Spinal cord (tissue), 10 donors: Measurements from ENCODE around the gene AANAT. TPM values are rescaled to one million over a fixed set of nuclear protein-coding genes. Genes with fewer than 3 reads are reported as not detected.

Experiments
- DNase-seq, 6 donors: peaks; one replicate each; pipeline versions ENCODE4 v3.0.0 to v3.0.0-alpha.2; 2013 to 2015; ENCODE audit warnings: low spot score in 6 of 6, low read depth in 4 of 6
- H3K27ac ChIP-seq: one replicate; pipeline ENCODE4 v1.5.1; 2013; ENCODE audit warnings: low read depth, low read length, control low read depth
- H3K27me3 ChIP-seq: one replicate; pipeline ENCODE4 v1.6.1; 2013; ENCODE audit warnings: low read length; ENCODE audit not compliant: control insufficient read depth, insufficient read depth
- H3K36me3 ChIP-seq: one replicate; pipeline ENCODE4 v1.6.1; 2013; ENCODE audit warnings: low read length; ENCODE audit not compliant: control insufficient read depth, insufficient read depth
- H3K4me1 ChIP-seq: one replicate; pipeline ENCODE4 v1.6.1; 2013; ENCODE audit warnings: low read length; ENCODE audit not compliant: control insufficient read depth, insufficient read depth
- H3K4me3 ChIP-seq: one replicate; pipeline ENCODE4 v1.5.1; 2013; ENCODE audit warnings: low read depth, low read length, control low read depth
- H3K9me3 ChIP-seq: one replicate; pipeline ENCODE4 v1.6.1; 2013; ENCODE audit warnings: low read length; ENCODE audit not compliant: control insufficient read depth, insufficient read depth
- WGBS: methylation state at CpG from one replicate; pipeline ENCODE4 v1.1.5; 2013; ENCODE audit warnings: missing lambda C conversion rate; ENCODE audit not compliant: insufficient coverage; 5-methylcytosine and 5-hydroxymethylcytosine counted together
- polyA plus RNA-seq, 2 donors: library from polyadenylated mRNA; unstranded; fragments of 120-200 nt; gene quantifications; one replicate each; pipeline ENCODE4 v1.2.1, GENCODE V29; 2013; ENCODE audit not compliant: insufficient read length in 2 of 2
- total RNA-seq, 2 donors: library from RNA; depleted of rRNA in 1 of 2; stranded (reverse); fragments of 120-200 nt in 1 of 2; fragments of >200 nt in 1 of 2; gene quantifications; one replicate each; pipeline versions ENCODE4 v1.2.3 to v1.2.4, GENCODE V29; 2013 to 2014
- donor health status: healthy.

Gene AANAT
- total and polyA plus RNA-seq, 4 donors = 0.20 to 0.83 (median 0.44) TPM

DNA sequence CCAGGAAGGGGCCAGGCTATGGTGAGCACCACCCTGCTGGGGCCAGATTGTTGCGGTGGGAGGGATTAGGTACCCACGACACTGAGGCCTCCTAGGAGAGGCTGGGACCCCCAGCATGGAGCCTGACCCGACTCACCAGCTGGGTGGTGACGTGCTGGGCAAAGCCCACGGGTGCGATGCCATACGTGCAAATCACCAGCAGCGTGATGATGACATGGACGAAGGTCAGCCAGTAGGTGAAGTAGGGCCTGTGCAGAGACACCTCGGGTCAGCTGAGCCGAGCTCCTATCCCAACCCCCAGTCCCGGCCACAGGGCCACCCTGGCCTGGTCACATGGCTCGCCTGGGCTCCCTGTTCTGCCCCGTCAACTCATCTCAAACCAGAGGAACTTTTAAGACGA lies 7.5 kb downstream of the AANAT start:
- no peak overlapping the region for H3K27ac ChIP-seq
- DNase-seq = no peak
- H3K36me3 ChIP-seq = peaks cover 28% of the 10 kb centered on the region
- no peaks in the 10 kb centered on the region for H3K27me3 ChIP-seq
- WGBS = 91% methylated on average over 15 of the region's 15 CpGs
- H3K9me3 ChIP-seq = no peaks in the 10 kb centered on the region
- no peak overlapping the region for H3K4me3 ChIP-seq
- peaks cover 5% of the 10 kb centered on the region for H3K4me1 ChIP-seq

GRCh38 chr17:76475302-76475701 lies 7.9 kb downstream of the AANAT start:
- Histone ChIP-seq H3K4me1 (peaks cover 8% of the 10 kb centered on the region), H3K36me3 (peaks cover 28% of the 10 kb centered on the region), H3K27me3 (no peaks in the 10 kb centered on the region), H3K9me3 (no peaks in the 10 kb centered on the region), H3K27ac (no peak overlapping the region), H3K4me3 (no peak overlapping the region)
- no peak for DNase-seq
- WGBS = 100% methylated on average over 6 of the region's 6 CpGs

DNA sequence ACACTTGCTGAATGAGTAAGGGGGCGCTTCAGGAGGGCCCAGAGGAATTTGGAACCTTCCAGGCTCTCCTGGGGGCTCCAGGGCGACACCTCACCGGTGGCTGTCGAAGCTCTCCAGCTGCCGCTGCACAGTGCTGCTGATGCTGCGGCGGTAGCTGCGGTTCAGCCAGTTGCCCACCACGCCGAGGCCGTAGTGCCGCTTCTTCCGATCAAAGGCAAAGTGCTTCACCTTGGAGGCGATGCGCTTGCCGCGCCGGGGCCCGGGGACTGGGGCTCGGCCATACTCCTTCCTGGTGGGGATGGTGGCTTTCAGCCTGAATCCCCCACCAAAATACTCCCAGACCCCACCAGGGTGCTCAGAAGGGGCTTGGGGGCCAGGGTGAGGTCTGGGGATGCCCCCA lies 9.3 kb downstream of the AANAT start:
- no peaks in the 10 kb centered on the region for H3K9me3 ChIP-seq
- peaks cover 21% of the 10 kb centered on the region for H3K36me3 ChIP-seq
- peaks cover 22% of the 10 kb centered on the region for H3K4me1 ChIP-seq
- no peak overlapping the region for H3K27ac ChIP-seq
- WGBS = 84% methylated on average over 12 of the region's 20 CpGs
- no peaks in the 10 kb centered on the region for H3K27me3 ChIP-seq
- no peak overlapping the region for H3K4me3 ChIP-seq
- DNase-seq = no peak

- 89% methylated on average over 15 of the region's 15 CpGs for WGBS
- no peak for DNase-seq
- no peak overlapping the region for H3K27ac ChIP-seq
- no peak overlapping the region for H3K4me3 ChIP-seq
- H3K4me1 ChIP-seq = peaks cover 22% of the 10 kb centered on the region
- H3K9me3 ChIP-seq = no peaks in the 10 kb centered on the region
- H3K36me3 ChIP-seq = peaks cover 21% of the 10 kb centered on the region
- no peaks in the 10 kb centered on the region for H3K27me3 ChIP-seq
These were observed 10.2 kb downstream of the AANAT start for GRCh38 chr17:76477576-76477975.

- Histone ChIP-seq H3K4me1 (peaks cover 22% of the 10 kb centered on the region), H3K9me3 (no peaks in the 10 kb centered on the region), H3K27ac (no peak overlapping the region), H3K27me3 (no peaks in the 10 kb centered on the region), H3K4me3 (no peak overlapping the region), H3K36me3 (peaks cover 21% of the 10 kb centered on the region)
- 94% methylated on average over 10 of the region's 10 CpGs for WGBS
- DNase-seq = no peak
These were observed 10.7 kb downstream of the AANAT start for GRCh38 chr17:76478097-76478496.

DNA sequence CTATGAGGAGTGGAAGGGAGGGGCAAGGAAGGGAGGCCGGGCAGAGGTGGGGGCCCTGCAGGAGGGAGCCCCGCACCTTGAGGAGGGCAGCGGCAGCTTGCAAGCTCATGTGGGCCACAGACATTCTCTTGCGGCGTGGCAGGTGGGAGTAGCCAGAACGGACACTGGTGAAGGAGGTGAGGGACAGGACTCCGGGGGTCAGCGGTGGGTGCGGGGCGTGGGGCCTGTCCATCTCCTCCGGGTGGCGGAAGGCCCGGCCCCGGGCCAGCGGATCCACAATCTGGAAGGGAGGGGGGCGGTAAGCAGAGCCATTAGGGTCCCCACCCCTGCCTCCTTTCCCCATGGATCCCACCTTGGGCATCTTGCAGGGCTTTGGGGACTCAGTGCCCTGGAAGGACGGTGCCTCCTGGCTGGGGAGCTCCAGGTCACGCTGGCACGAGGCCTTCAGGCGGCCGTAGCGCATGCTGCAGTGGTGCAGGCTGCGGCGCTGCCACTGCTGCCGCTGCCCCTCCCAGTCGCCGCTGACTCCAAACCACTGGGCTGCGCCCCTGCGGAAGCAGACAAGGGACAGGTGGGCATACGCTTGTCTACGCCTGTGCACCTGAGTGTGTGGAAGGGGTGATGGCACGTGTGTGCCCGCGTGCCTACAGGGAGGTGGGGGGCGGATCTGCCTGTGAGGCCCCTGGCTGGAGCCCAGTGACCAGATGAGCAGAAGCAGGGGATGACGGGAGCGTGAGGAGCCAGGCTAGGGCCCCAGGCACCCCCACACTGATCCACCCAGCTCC lies 11.5 kb downstream of the AANAT start:
- no peak for DNase-seq
- WGBS = 92% methylated on average over 34 of the region's 37 CpGs
- Histone ChIP-seq H3K4me3 (no peak overlapping the region), H3K9me3 (no peaks in the 10 kb centered on the region), H3K27me3 (no peaks in the 10 kb centered on the region), H3K27ac (no peak overlapping the region), H3K4me1 (peaks cover 22% of the 10 kb centered on the region), H3K36me3 (peaks cover 19% of the 10 kb centered on the region)

DNA sequence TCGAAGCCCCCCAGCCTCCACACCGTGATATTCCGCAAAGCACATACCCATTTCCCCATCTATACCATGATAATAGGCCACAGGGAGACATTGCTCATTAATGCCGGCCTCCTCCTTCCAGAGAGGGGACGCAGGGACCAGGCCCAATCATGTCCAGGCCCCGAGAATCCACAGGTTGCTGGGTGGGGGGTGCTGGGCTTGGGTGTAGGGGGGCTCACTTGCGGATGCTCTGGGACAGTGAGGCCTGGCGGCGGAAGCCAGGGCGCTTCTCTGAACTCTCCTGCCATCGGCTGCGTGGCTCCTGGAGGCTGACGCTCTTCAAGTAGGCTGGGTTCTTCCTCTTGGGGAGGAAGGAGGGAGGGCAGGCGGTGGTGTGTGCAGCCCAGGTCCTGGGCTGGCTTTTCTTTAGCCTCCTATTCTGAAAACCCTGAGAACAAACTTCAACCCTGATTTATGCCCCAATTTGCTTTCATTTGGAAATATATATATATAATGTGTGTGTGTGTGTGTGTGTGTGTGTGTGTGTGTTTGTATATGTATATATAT lies 12.2 kb downstream of the AANAT start:
- no peak overlapping the region for H3K27ac ChIP-seq
- peaks cover 22% of the 10 kb centered on the region for H3K4me1 ChIP-seq
- DNase-seq = no peak
- WGBS = 77% methylated on average over 4 of the region's 14 CpGs
- H3K9me3 ChIP-seq = no peaks in the 10 kb centered on the region
- H3K4me3 ChIP-seq = no peak overlapping the region
- H3K27me3 ChIP-seq = no peaks in the 10 kb centered on the region
- peaks cover 17% of the 10 kb centered on the region for H3K36me3 ChIP-seq

DNA sequence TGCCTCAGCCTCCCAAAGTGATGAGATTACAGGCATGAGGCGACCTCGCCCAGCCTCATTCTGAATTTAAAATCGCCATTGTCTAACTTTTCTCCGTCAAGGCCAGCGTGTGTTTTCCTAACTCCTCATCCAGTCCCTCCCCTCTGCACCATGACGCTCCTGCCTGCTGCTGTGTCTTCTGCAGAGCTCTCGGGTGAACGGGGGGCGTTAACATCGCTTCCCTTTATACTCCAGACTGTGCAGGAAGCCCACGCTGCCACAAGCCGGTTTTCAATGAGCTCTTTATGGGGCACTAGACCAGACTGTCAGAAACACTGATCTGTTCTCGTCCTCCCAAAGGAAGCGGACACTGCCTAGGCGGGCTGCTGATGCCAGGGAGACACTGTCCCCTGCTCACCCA lies 13.2 kb downstream of the AANAT start:
- Histone ChIP-seq H3K9me3 (no peaks in the 10 kb centered on the region), H3K4me3 (no peak overlapping the region), H3K36me3 (peaks cover 13% of the 10 kb centered on the region), H3K27ac (peak overlapping the region; percentile 93), H3K27me3 (no peaks in the 10 kb centered on the region), H3K4me1 (peaks cover 27% of the 10 kb centered on the region)
- WGBS = 12% methylated on average over 14 of the region's 15 CpGs
- peak in 4 of 6 donors; percentile 58 to 86 (median 71) for DNase-seq

- peak overlapping the region; percentile 93 for H3K27ac ChIP-seq
- DNase-seq = peak in 1 of 6 donors; percentile 34
- 72% methylated on average over 18 of the region's 21 CpGs for WGBS
These were observed 13.8 kb downstream of the AANAT start for GRCh38 chr17:76481071-76481655.

More at GRCh38 chr17:76481071-76481655, 13.8 kb downstream of the AANAT start:
- Histone ChIP-seq H3K9me3 (no peaks in the 10 kb centered on the region), H3K4me3 (no peak overlapping the region), H3K27me3 (no peaks in the 10 kb centered on the region), H3K36me3 (peaks cover 13% of the 10 kb centered on the region), H3K4me1 (peaks cover 30% of the 10 kb centered on the region)
